Lower leg skin (tissue), 3 donors: ENCODE data around the gene TPO.

Experiments
- CTCF ChIP-seq, 3 donors: fragments of 450-650 bp; IDR thresholded peaks; one replicate each; pipeline ENCODE4 v1.5.1; 2016; ENCODE audit warnings: antibody characterized with exemption in 3 of 3, mild to moderate bottlenecking in 3 of 3, moderate library complexity in 2 of 3
- POLR2A ChIP-seq, 2 donors: fragments of 450-650 bp; IDR thresholded peaks; one replicate each; pipeline ENCODE4 v1.6.1; 2016 to 2017; ENCODE audit warnings: antibody characterized with exemption in 2 of 2, mild to moderate bottlenecking in 1 of 2, moderate library complexity in 1 of 2

- TF ChIP-seq CTCF (IDR thresholded peaks at IDR 0.05) (no peak), POLR2A (IDR thresholded peaks at IDR 0.05) (no peak)
Measured at GRCh38 chr2:1394709-1395408, 18.4 kb upstream of the TPO start.
